ENCODE data around the gene MIA2. TPM values are rescaled to one million over a fixed set of nuclear protein-coding genes. Genes with fewer than 3 reads are reported as not detected.
A peak's percentile ranks its signal among the peaks of the same experiment; 100 is the strongest.
"Not testable (repeated sequence)": the region's sequence is repeated elsewhere in the genome, so short reads cannot be mapped to it uniquely, and the experiment has no call there.

The MIA2 gene
- total RNA-seq, 2 donors from 2014 or later, result 43.6 to 46.8 TPM

- TF ChIP-seq POLR2A (IDR thresholded peaks at IDR 0.05) (no peak), CTCF (IDR thresholded peaks at IDR 0.05) (no peak)
- no peaks in the 10 kb centered on the region for H3K9me3 ChIP-seq
- H3K4me1 ChIP-seq, result no peaks in the 10 kb centered on the region
- intact Hi-C loops (cut with DNase I), result no loop called here
- peaks cover 0 to 14% of the 10 kb centered on the region in 2 donors for H3K36me3 ChIP-seq (replicated peaks in 1 of 2; ENCODE audit: insufficient read depth in 1 of 2, low read depth in 2 of 2)
- H3K27me3 ChIP-seq, result no peaks in the 10 kb centered on the region
- no peak overlapping the region for H3K27ac ChIP-seq
- ATAC-seq, result no peak
- WGBS, 2 donors, result 82 to 87% methylated on average over 2 of the region's 2 CpGs
- no peak for DNase-seq
- H3K4me3 ChIP-seq, result no peak overlapping the region
Observed at GRCh38 chr14:39324097-39324496, 90.4 kb downstream of the MIA2 start.

- peaks cover 0 to 5% of the 10 kb centered on the region in 2 donors for H3K36me3 ChIP-seq (replicated peaks in 1 of 2; ENCODE audit: insufficient read depth in 1 of 2, low read depth in 2 of 2)
- no peak overlapping the region for H3K27ac ChIP-seq
- 49 to 56% methylated on average over 7 of the region's 7 CpGs for WGBS, 2 donors
- ATAC-seq (no peak), DNase-seq (peak in 3 of 4 donors; percentile 3 to 38 (median 25))
- no peaks in the 10 kb centered on the region for H3K4me1 ChIP-seq
- H3K27me3 ChIP-seq, result no peaks in the 10 kb centered on the region
- no peak for TF ChIP-seq POLR2A (IDR thresholded peaks at IDR 0.05)
- no peak for TF ChIP-seq CTCF (IDR thresholded peaks at IDR 0.05)
- intact Hi-C loops (cut with DNase I), result no loop called here
- no peak overlapping the region for H3K4me3 ChIP-seq
- H3K9me3 ChIP-seq, result no peaks in the 10 kb centered on the region
Observed at GRCh38 chr14:39339003-39339402, 105.3 kb downstream of the MIA2 start.

- H3K4me3 ChIP-seq; intact Hi-C loops (cut with DNase I); ATAC-seq; H3K36me3 ChIP-seq (replicated peaks in 1 of 2; ENCODE audit: insufficient read depth in 1 of 2, low read depth in 2 of 2); H3K27ac ChIP-seq; H3K9me3 ChIP-seq; H3K4me1 ChIP-seq; H3K27me3 ChIP-seq; DNase-seq: not testable (repeated sequence)
- 98 to 99% methylated on average over 7 of the region's 7 CpGs for WGBS, 2 donors
Observed at GRCh38 chr14:39341126-39341525, 107.4 kb downstream of the MIA2 start.

GRCh38 chr14:39342768-39343167, 109.1 kb downstream of the MIA2 start:
- Histone ChIP-seq H3K27ac (no peak overlapping the region), H3K36me3 (replicated peaks in 1 of 2; ENCODE audit: insufficient read depth in 1 of 2, low read depth in 2 of 2) (no peaks in the 10 kb centered on the region)
- ATAC-seq, result no peak

GRCh38 chr14:39343614-39344013, 109.9 kb downstream of the MIA2 start:
- WGBS, 2 donors, result 95 to 100% methylated on average over 1 of the region's 1 CpG
- TF ChIP-seq POLR2A (IDR thresholded peaks at IDR 0.05), result no peak
- no peak for TF ChIP-seq CTCF (IDR thresholded peaks at IDR 0.05)
- Histone ChIP-seq H3K9me3 (no peaks in the 10 kb centered on the region), H3K27me3 (no peaks in the 10 kb centered on the region), H3K36me3 (replicated peaks in 1 of 2; ENCODE audit: insufficient read depth in 1 of 2, low read depth in 2 of 2) (no peaks in the 10 kb centered on the region), H3K27ac (no peak overlapping the region), H3K4me3 (no peak overlapping the region), H3K4me1 (no peaks in the 10 kb centered on the region)
- ATAC-seq (no peak), DNase-seq (no peak)
- intact Hi-C loops (cut with DNase I), result no loop called here

More at GRCh38 chr14:39342768-39343167, 109.1 kb downstream of the MIA2 start:
- no peaks in the 10 kb centered on the region for H3K4me1 ChIP-seq
- intact Hi-C loops (cut with DNase I), result no loop called here
- no peaks in the 10 kb centered on the region for H3K27me3 ChIP-seq
- WGBS, 2 donors, result 40 to 53% methylated on average over 1 of the region's 1 CpG
- no peak for DNase-seq
- no peak overlapping the region for H3K4me3 ChIP-seq
- TF ChIP-seq CTCF (IDR thresholded peaks at IDR 0.05), result no peak
- TF ChIP-seq POLR2A (IDR thresholded peaks at IDR 0.05), result no peak
- no peaks in the 10 kb centered on the region for H3K9me3 ChIP-seq

Measured in body of pancreas (tissue), 4 donors.